Spleen (tissue), 11 donors: ENCODE data around the gene CCDC86. TPM values are rescaled to one million over a fixed set of nuclear protein-coding genes. Genes with fewer than 3 reads are reported as not detected.

ENCODE experiments used
- DNase-seq: peaks from one replicate; pipeline ENCODE4 v3.0.0-alpha.2; 2020
- H3K27ac ChIP-seq, 8 donors: fragments of 200-600 bp; sonication (generic) in 7 of 8; 1 replicate in 4 of 8; 2 replicates in 4 of 8; pipeline versions ENCODE4 v1.5.0 to v1.8.0; 2016 to 2021; ENCODE audit warnings: inconsistent platforms in 4 of 8, mild to moderate bottlenecking in 4 of 8, moderate library complexity in 1 of 8
- H3K27me3 ChIP-seq, 7 donors: fragments of 200-600 bp; sonication (generic) in 6 of 7; replicated peaks in 1 of 7; 1 replicate in 4 of 7; 2 replicates in 3 of 7; pipeline versions ENCODE4 v1.5.0 to v1.8.0; 2016 to 2021; ENCODE audit warnings: inconsistent platforms in 3 of 7, mild to moderate bottlenecking in 1 of 7
- H3K36me3 ChIP-seq, 6 donors: fragments of 200-600 bp; sonication (generic) in 5 of 6; 1 replicate in 4 of 6; 2 replicates in 2 of 6; pipeline versions ENCODE4 v1.5.0 to v1.8.0; 2016 to 2021; ENCODE audit warnings: inconsistent platforms in 2 of 6
- H3K4me1 ChIP-seq, 6 donors: fragments of 200-600 bp; sonication (generic) in 5 of 6; 1 replicate in 3 of 6; 2 replicates in 3 of 6; pipeline versions ENCODE4 v1.5.0 to v1.8.0; 2016 to 2021; ENCODE audit warnings: inconsistent platforms in 3 of 6
- H3K4me3 ChIP-seq, 8 donors: fragments of 200-600 bp; sonication (generic) in 7 of 8; 1 replicate in 4 of 8; 2 replicates in 4 of 8; pipeline versions ENCODE4 v1.5.0 to v1.8.0; 2016 to 2021; ENCODE audit warnings: inconsistent platforms in 4 of 8, mild to moderate bottlenecking in 4 of 8, moderate library complexity in 2 of 8
- H3K9me3 ChIP-seq, 8 donors: fragments of 200-600 bp; sonication (generic) in 7 of 8; 1 replicate in 4 of 8; 2 replicates in 4 of 8; pipeline versions ENCODE4 v1.5.0 to v1.8.0; 2016 to 2021; ENCODE audit warnings: inconsistent platforms in 4 of 8
- CTCF ChIP-seq, 11 experiments: fragments of 200-600 bp in 7 of 11; fragments of 450-650 bp in 4 of 11; sonication (generic) in 4 of 11; IDR thresholded peaks in 8 of 11; conservative IDR thresholded peaks in 3 of 11; 1 replicate in 7 of 11; 2 replicates in 4 of 11; pipeline versions ENCODE4 v1.4.0 to v1.8.0; 2016 to 2021; ENCODE audit warnings: antibody characterized with exemption in 11 of 11, inconsistent platforms in 4 of 11, mild to moderate bottlenecking in 1 of 11
- POLR2A ChIP-seq, 3 donors: fragments of 450-650 bp; IDR thresholded peaks; one replicate each; pipeline ENCODE4 v1.5.1; 2017; ENCODE audit warnings: antibody characterized with exemption in 3 of 3, mild to moderate bottlenecking in 1 of 3
- POLR2AphosphoS5 ChIP-seq, 3 donors: sonication (generic); formaldehyde crosslinking; IDR thresholded peaks; one replicate each; pipeline ENCODE4 v1.5.1; 2017; ENCODE audit warnings: antibody characterized with exemption in 3 of 3
- WGBS, 5 donors: extraction: QIAGEN DNeasy Blood & Tissue Kit in 3 of 5; methylation state at CpG; one replicate each; pipeline versions ENCODE4 v1.1.5 to v1.1.7; 2013 to 2018; 5-methylcytosine and 5-hydroxymethylcytosine counted together
- intact Hi-C: fragments of 100-400 bp; cut with DNase I; formaldehyde crosslinking; loops from one replicate; pipeline ENCODE4 v1.15.0; 2023; ENCODE audit warnings: low total_unique reads
- polyA plus RNA-seq, 3 donors: library from polyadenylated mRNA; stranded (reverse); fragments of 200-250 nt; gene quantifications; one replicate each; pipeline ENCODE4 v1.2.1, GENCODE V29; 2013
- total RNA-seq, 7 donors: library from RNA; depleted of rRNA in 3 of 7; stranded (reverse); fragments of >200 nt in 3 of 7; fragmentation: NEBNext Ultra II Directional in 4 of 7; extraction: Animal tissue kit (Norgen Biotek cat#: 25700) in 4 of 7; gene quantifications; one replicate each; pipeline versions ENCODE4 v1.1.0 to v1.2.1, GENCODE V29; 2016 to 2021
- donor health status: healthy with polysubstance abuse.
- donor health status: DM: no; HTN: no; CAD: no; lungs with moderate emphysema.
- donor health status: DM: no; HTN: no; CAD: no.
- donor health status: Bipolar disorder and iron deficiency.
- donor health status: healthy.
- donor health status: DM: no; HTN: no; CAD: no.
- donor health status: DM: yes; HTN: yes; CAD: no.

Gene CCDC86
- total and polyA plus RNA-seq, 10 donors = 7.6 to 21.6 (median 12.3) TPM

GRCh38 chr11:60876168-60876485 lies 34.2 kb downstream of the CCDC86 start:
- TF ChIP-seq POLR2A (IDR thresholded peaks at IDR 0.05) = no peak
- no peak for TF ChIP-seq CTCF (IDR thresholded peaks at IDR 0.05 in 8 of 11, conservative IDR thresholded peaks at IDR 0.05 in 3 of 11)
- peak in 1 of 3 donors; percentile 23 for TF ChIP-seq POLR2AphosphoS5 (IDR thresholded peaks at IDR 0.05)
- H3K9me3 ChIP-seq = no peaks in the 10 kb centered on the region
- peaks cover 0 to 54% (median 16%) of the 10 kb centered on the region in 6 donors for H3K36me3 ChIP-seq
- intact Hi-C loops = no loop called here
- no peak for DNase-seq
- H3K4me1 ChIP-seq = peaks cover 0 to 21% (median 8%) of the 10 kb centered on the region in 6 donors
- H3K27me3 ChIP-seq = no peaks in the 10 kb centered on the region
- no peak overlapping the region for H3K27ac ChIP-seq
- H3K4me3 ChIP-seq = no peak overlapping the region
- WGBS, 5 donors = 97 to 100% (median 98%) methylated on average over 1 to 2 of the region's 2 CpGs

- Histone ChIP-seq H3K27ac (no peak overlapping the region), H3K4me1 (no peaks in the 10 kb centered on the region)
- intact Hi-C loops = no loop called here
Measured at GRCh38 chr11:60878245-60879101, 36.6 kb downstream of the CCDC86 start.

GRCh38 chr11:60879104-60879503 lies 37.2 kb downstream of the CCDC86 start:
- Histone ChIP-seq H3K27ac (no peak overlapping the region), H3K4me1 (no peaks in the 10 kb centered on the region), H3K9me3 (no peaks in the 10 kb centered on the region), H3K36me3 (peaks cover 0 to 63% (median 20%) of the 10 kb centered on the region in 6 donors), H3K27me3 (no peaks in the 10 kb centered on the region), H3K4me3 (no peak overlapping the region)
- intact Hi-C loops = no loop called here
- TF ChIP-seq POLR2AphosphoS5 (IDR thresholded peaks at IDR 0.05) (no peak), POLR2A (IDR thresholded peaks at IDR 0.05) (no peak), CTCF (IDR thresholded peaks at IDR 0.05 in 8 of 11, conservative IDR thresholded peaks at IDR 0.05 in 3 of 11) (no peak)
- 85 to 91% (median 88%) methylated on average over 1 of the region's 1 CpG for WGBS, 5 donors
- DNase-seq = no peak

More at GRCh38 chr11:60878245-60879101, 36.6 kb downstream of the CCDC86 start:
- Histone ChIP-seq H3K27me3 (no peaks in the 10 kb centered on the region), H3K36me3 (peaks cover 0 to 63% (median 20%) of the 10 kb centered on the region in 6 donors), H3K9me3 (no peaks in the 10 kb centered on the region), H3K4me3 (no peak overlapping the region)
- peak; percentile 6 for DNase-seq
- TF ChIP-seq CTCF (IDR thresholded peaks at IDR 0.05 in 8 of 11, conservative IDR thresholded peaks at IDR 0.05 in 3 of 11) (no peak), POLR2A (IDR thresholded peaks at IDR 0.05) (no peak), POLR2AphosphoS5 (IDR thresholded peaks at IDR 0.05) (no peak)
- WGBS, 5 donors = 75 to 80% (median 80%) methylated on average over 5 of the region's 5 CpGs

- peaks cover 0 to 55% (median 20%) of the 10 kb centered on the region in 6 donors for H3K36me3 ChIP-seq
- no peaks in the 10 kb centered on the region for H3K27me3 ChIP-seq
- H3K4me1 ChIP-seq = no peaks in the 10 kb centered on the region
- 82 to 87% (median 86%) methylated on average over 5 of the region's 5 CpGs for WGBS, 5 donors
- intact Hi-C loops = no loop called here
- TF ChIP-seq CTCF (IDR thresholded peaks at IDR 0.05 in 8 of 11, conservative IDR thresholded peaks at IDR 0.05 in 3 of 11) = no peak
- TF ChIP-seq POLR2AphosphoS5 (IDR thresholded peaks at IDR 0.05) = no peak
- no peak for TF ChIP-seq POLR2A (IDR thresholded peaks at IDR 0.05)
- H3K27ac ChIP-seq = no peak overlapping the region
- H3K4me3 ChIP-seq = no peak overlapping the region
- DNase-seq = no peak
- H3K9me3 ChIP-seq = no peaks in the 10 kb centered on the region
Measured at GRCh38 chr11:60879971-60880588, 38.2 kb downstream of the CCDC86 start.
